GM18861 (cell line): ENCODE data around the gene DBH.

ENCODE experiments used
- ATAC-seq: cut with Tn5 transposase; IDR thresholded peaks from one replicate; pipeline ENCODE4 v1.9.1; 2021; ENCODE audit not compliant: unreplicated experiment

Gene DBH

DNA sequence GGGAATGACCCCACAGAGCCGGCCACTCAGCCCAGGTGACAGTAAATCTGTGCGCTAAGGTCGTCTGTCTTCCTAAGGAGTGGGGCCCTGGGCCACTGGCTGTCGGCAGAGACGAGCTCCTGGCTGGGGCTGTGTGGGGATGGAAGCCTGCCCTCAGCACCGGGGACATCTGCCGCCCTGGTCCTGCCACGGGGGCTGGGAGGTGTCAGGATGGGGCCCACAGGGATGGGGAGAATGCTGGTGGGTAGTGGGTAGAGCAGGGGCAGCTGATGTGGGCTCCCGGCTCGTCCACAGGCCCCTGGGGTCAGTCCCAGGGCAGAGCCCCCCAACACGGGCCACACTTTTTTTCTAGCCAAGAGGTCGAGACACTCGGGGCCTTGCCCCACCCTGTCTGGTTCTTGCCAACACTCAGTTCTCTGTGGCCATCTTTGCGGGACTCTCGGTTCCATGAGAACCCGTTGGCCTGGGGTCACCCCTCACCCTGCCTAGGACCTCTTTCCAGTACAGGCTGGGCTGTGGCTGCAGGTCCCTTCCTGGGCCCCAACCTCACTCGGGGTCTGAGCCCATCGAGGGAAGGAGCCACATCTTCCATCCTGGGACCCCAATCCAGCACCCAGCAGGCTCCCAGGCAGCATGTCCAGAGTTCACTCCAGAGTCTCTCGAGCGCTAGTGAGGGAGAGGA, 45.0 kb downstream of the DBH start:
- no peak for ATAC-seq

DNA sequence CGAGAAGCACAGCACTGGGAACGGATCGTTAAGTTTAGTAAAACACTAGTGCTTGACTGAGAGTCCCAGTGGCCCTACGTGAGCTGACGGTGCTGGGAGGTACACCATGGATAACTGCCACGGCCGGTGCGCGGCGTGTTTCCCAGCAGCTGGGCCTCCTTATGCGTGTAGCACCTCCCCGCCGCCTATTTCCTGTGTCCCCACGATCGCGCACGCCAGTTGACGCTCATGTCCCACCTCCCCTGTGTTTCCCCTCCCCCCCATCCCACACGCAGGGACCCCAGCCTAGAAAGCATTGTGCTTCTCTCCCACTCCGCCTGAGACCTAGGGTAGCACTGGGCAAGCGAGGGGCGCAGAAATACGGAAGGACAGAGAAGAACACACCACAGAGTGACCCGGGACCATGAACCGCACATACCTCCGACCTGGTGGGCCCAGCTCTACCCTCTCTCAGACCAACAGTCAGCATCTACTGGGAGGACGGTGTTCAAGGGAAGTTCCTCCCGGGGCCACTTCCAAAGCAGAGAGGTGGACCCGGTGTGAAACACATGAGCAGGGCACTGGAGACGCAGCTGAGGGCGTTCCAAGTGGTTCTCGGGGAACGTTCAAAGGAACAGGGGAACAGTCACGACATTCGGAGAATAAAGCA, 45.6 kb downstream of the DBH start:
- ATAC-seq, result no peak

DNA sequence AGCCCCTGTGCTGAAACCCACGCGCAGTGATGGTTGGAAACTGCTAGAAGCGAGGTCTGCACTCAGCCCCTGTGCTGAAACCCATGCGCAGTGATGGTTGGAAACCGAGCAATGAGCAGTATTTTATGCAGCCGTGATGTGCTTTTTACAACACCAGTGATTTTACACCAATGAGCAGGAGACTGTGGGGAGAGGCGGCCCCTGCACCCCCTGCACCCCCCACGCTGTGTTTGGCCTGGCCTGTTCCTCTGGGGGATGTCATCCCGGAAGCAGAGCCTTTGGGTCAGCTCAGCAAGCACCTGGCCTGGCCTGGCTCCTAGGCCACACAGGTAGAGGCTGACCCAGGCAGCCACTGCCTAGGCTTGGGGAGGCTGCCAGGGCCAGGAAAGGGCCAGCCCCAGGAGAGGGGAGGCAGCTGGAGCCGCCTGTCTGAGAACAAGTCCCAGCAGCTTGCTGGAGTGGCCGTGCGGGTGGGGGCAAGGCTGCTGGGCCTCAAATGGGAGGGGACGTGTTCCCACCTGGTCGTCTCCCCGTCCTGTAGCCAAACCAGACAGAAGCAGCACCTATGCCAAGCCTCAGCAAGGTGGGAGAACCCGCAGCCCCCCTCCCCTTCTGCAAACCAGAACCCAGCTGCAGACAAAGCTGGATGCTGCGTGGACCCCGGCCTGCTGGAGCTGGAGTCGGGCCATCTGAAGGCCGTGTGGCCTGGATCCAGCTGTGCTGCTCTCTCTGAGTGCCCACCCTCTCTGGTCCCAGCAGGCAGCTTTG, 46.8 kb downstream of the DBH start:
- no peak for ATAC-seq

DNA sequence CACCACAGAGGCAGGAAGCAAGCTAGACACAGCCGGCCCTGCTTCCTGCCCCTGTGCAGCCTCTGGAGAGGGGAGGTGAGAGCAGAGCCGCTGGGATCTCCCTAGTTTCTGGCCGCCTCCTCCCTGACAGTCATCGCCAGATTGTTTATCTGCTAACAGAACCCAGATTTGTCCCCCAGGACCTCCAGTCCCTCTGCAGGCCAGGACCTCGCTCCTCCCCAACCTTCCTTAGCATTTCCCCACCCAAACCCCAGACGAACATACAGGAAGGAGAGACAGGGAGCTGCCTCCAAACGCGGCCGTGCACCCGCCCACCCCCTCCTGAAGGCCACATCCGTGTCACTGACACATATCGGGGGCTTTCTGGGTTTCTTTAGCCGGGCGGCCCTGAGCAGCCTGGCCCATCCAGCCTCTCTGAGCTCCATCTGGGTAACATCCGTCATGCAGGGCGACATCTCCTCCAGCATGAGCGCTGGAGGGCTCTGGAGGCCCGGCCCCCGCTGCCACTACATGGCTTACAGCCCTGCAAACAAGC, 47.5 kb downstream of the DBH start:
- ATAC-seq, result no peak

DNA sequence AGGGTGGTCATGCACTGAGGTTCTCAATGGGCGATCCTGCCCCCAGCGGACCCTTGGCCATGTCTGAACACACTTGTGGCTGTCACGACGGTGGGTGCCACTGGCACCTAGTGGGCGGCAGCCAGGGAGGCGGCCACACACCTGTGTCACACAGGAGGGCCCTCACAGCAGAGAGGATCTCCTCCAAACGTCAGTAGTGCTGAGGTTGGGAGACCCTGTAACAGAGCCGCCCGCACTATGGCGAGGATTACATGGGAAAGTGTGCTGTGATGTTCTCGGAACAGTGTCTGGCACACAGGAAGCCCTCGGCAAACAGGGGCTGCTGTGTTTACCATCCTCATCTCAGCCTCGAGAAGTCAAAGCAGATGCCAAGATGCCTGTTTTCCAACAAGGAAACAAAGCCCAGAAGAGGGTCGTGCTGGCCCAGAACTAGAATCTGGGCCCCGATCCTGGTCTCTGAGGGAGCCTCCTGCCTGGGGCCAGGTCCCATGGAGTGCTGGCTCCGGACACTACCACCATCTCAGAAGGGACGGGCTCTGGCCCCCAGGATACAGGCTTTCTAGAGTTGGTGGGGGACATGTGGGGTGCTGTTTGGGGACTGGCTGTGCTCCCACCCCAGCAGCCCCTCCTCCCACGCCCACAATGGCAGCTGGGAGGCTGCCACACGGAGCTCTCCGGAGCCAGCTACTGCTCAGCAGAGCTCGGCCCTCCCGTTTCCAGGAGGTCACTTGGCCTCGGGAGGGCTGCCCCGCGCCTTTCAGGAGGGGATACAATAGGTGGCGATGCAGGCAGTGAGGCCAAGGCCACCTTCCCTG, 48.2 kb downstream of the DBH start:
- ATAC-seq, result no peak

DNA sequence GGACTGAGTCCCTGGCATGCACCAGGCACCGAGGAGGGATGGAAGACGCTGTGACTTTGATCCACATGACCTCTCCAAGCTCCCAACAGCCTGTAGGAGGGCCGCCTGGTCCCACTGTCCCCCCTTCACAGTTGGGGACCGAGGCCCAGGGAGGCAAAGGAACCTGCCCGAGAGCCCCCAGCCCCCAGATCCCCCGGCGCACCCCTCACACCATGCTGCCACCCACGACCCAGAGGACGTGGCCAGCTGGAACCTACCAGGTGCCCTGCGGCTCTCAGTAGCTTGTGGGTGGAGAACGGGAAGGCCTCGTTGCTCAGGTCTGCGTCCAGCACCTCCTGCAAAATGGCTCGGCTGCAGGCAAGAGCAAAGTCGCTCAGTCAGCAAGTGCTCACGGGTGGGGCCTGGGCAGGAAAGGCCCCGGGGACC, 48.8 kb downstream of the DBH start:
- no peak for ATAC-seq

DNA sequence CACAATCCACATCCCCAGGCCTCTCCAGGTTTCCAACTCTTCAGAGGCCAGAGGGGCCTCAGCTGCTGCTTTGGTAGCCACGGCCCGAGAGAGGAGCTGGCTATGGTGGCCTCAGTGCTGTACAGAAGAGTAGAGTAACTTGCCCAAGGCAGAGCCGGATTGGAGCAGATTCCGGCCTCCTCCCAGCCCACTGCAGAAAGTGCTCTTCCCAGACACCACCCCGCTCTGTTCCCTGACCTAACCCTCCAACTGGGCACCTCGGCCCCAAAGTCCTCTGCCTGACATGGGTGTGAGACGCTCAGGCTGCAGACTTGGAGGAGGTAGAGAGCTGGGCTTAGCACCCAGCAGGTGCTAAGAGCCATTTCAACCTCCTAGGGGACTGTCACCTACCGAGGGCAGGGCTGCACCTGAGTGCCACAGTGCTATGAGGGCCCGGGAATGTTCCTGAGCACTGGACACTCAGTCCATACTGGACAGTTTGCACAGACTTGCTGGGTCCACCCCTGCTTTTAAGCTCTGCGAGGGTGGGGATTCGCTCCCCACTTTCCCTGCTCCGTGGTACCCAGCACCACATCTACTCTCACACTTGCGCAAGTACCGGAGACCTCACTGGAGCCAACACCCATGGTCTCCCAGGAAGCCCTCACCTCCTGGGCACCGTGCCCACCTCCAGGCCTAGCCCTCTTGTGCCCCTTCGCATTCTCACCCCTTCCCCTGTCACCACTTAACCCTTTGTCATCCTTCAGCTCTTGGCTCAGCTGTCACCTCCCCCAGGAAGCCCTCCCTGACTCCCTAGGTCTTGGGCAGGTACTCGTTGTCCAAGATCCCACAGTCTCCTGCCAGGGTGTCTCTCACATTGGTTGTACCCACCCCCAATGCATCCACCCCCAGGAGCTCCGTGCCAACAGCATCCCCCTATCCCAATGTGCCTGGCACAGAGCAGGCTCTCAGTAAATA, 49.8 kb downstream of the DBH start:
- ATAC-seq, result no peak

DNA sequence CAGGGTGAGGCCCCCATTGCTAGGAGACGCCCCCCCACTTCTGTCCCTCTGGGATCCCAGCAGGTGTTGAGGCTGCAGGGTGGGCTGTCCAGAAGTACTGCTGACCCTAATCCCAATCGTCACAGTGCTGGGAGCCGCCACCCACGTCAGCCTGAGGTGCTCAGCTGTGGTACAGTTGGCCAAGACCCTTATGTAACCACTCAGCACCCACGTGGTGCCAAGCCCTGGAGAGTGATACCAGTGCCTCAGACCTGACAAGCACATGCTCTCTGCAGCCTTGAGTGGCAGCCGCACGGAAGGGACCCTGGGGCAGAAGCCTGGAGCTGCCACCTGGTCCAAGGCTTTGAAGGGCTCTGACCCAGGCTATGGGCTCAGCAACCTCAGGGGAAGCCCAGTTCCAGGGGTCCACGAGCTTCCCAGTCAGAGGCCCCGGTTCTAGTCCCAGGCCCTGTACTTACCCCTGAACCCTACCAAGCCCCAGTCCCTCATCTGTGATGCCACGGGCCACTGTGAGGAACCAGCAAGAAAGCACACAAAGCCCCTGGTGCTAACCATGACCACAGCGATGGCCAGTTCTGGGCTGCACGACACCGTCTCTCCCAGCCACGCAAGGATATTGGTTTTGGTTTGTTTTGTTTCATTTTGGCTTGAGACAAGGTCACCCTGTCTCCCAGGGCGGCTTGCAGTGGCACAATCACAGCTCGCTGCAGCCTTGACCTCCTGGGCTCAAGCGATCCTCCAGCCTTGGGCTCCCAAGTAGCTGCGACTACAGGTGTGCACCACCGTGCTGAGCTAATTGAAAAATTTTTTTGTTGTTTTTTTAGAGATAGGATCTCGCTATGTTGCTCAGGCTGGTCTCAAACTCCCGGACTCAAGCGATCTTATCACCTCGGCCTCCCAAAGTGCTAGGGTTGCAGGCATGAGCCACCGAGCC, 50.7 kb downstream of the DBH start:
- ATAC-seq, result no peak

DNA sequence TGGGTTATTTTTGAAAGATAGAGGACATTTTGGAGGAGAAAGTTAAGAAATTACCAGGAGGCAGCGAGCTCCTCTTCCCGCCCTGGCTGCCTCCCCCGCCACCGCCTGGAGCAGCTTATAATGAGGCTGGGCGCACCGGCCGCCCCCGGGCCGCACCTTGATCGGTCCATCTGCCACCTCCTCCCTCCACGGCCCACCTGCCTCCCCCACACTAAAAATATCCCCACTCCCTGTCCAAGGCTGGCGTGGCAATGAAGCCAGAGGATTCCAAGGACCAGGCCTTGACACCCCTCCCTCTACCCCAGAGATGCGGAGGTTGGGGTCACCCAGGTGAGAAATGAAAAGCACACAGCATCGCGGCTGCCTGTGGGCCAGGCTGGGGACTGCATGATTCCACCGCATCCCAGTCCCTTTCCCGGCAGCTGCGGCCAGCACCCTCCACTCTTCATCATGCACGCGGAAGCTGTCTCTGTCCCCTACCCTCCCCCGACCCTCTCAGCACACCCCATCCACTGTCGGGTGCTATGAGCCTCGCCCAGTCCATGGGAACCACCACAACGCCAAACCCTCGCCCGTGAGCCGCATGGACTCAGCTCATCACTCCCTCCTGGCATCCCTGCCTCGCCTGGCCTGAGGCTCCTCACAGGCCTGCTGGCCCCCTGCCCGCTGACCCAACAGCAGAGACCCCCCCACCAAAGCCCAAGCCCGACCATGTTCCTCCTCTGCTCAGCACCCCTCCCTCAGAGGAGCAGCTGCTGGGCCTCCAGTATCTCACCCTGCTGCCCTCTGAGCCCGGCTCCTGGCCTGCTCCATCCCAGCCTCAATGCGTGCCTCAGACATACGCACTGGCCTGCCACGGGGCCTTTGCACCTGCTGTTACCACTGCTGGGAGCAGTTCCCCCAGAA, 51.9 kb downstream of the DBH start:
- no peak for ATAC-seq

DNA sequence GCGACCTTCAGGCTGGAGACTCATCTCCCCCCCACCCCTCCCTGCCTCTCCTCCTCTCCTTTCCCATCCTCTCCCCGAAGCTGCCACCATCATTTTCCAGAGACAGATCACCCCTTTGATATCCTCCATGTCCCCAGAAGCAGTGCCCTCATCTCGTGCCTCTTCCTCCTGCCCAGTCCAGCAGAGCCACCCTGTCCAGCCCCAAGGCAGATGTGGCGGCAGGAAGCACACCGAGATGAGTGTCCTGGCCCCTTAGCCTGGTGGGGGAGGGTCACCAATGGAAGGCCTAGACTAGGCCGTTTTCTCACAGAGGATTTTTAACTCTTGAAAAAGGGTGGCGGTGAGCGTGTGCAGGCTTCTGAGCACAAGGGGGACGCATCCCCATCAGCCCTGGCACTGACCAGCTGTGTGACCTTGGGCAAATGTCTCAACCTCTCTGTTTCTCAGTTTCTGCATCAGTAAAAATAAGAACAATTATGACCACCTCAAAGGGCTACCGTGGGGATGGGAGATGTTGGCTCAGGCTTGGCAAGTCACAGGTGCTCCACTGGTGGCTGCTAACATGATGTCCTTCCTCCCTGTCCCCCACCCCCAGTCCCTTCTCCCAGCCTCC, 53.1 kb downstream of the DBH start:
- no peak for ATAC-seq

DNA sequence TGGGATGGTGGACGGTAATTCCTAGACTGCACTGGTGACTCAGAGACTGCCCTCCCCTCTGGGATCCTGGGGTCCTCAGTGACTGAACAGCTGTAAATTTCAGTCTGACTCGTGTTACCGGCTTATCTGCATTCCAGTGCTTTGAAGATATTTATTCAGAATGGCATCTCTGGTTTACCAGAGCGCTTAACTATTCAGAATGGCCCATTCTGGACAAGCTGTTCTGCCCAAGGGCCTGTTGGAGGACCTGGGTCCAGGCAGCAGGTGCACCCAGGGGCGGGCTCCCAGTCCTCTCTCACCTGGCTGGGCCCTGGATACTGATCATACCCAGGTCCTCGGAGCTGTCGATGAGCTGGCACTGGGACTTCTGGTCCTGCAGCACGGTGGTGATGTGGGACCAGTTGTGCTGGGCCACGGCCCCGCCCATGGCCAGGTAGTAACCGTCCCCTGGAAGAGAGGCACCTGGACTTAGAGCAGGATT, 54.0 kb downstream of the DBH start:
- no peak for ATAC-seq

DNA sequence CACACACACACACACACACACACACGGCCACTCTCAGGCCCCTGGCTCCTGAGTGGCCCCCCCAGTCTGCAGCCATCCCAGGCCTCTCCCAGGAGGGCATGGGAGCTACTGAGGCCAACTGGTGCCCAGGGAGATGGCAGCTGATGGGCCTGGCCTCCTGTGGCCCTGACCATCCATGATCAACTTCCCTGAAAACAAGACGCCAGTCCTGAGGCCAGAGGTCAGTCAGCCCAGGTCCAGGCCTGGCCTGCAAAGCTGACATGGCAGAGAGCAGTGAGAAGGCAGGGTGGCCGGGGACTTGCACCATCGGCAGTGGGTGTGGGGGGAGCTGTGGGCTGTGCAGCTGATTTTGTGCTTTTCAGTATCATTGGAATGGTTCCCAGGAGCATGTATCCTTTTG, 55.0 kb downstream of the DBH start:
- no peak for ATAC-seq

DNA sequence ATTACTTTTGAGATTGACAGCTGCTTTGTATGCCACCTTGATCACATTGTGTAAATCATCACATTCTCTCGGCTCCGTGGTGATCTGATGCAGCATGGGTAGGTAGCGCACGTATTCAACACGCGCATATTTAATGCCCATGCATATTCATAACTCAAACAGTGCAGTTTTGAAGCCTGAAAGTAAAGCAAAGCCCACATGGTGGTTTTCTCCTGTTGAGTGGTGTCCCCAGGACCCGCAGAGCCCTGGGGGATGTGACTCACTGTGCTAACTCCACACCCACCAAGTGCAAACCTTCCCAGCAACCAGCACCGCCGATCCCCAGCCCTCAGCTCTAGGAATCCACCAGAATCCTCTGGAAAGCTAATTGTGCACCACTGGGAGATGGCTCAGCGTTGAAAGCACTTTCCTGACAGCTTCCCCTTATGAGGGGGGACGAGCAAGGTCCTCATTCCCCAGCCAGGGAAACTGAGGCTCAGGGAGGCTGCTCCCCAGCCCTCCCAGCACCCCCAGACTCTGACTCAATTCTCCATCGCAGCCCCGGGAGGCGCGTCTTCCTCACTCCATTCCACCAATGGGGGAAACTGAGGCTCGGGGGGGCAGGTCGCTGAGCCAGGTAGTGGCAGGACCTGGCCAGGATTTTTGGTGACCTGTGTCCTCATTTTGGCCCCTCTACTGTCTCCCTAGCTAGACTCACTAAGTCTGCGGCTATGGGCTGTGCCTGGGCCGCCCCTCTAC, 55.6 kb downstream of the DBH start:
- no peak for ATAC-seq

DNA sequence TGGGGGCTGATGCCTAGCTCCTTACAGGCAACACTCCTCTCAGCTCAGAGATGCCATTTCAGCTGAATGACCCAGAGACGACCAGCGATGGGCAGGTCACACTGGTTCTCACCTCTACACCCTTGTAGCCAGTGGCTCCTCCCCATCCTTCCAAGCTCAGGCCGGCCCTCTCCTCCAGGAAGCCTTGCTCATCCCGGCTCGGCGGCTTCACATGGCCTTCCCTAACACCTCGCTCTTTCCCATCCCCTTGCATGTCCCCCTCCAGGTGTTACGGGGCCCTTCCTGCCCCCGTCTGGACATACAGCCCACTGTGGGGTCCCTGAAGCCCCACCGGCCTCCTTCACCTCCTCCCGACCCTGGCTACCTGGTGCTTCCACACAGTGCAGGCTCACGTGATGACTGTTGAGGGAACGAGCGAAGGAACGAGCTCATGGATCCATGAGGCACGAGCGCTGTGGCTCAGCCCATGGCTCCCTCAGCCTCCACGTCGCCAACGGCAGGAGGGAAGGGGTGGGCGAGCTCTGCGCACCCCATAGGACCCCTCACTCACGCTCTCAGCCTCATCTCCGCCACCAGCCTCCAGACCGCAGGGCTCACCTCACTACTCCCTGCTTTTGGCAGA, 56.3 kb downstream of the DBH start:
- ATAC-seq, result no peak

DNA sequence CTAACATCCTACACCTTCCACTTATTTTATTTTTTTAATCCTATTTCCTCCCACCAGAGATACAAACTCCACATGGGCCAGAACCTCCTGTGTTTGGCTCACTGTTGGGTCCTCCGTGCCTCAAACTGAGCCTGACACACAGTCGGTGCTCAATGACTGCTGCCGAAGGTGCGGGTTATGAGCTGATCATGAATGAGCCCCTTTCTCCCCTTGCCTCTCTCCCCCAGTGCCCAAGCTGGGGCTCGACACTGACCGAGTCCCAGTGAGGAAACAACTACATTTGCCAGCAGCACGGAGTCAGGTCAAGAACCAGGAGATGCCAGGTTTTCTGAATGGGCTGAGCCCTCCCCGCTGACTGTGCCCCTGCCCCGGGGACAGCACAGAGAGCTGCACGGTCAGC, 57.0 kb downstream of the DBH start:
- ATAC-seq, result no peak
